Activated CD4-positive, alpha-beta memory T cell treated with anti-CD3 and anti-CD28 coated beads for 36 hours (primary cell): ENCODE results near the gene ADRA2B. TPM values are rescaled to one million over a fixed set of nuclear protein-coding genes. Genes with fewer than 3 reads are reported as not detected.
"Not testable (repeated sequence)": the region's sequence is repeated elsewhere in the genome, so short reads cannot be mapped to it uniquely, and the experiment has no call there.

Experiments used
- CTCF ChIA-PET: fragments of 350-600 bp; sonication (Branson Sonifier 250); formaldehyde crosslinking; loops from one replicate; lab custom pipeline; 2021; ENCODE audit warnings: antibody characterized with exemption, inconsistent platforms; lab: Charles Lee
- POLR2A ChIA-PET: fragments of 350-600 bp; sonication (Branson Sonifier 250); formaldehyde crosslinking; loops from one replicate; lab custom pipeline; 2021; ENCODE audit warnings: antibody characterized with exemption; lab: Charles Lee
- DNase-seq: peaks from one replicate; pipeline ENCODE4 v3.0.0-alpha.2; 2020
- H3K27ac Mint-ChIP-seq: one replicate; pipeline ENCODE4 v1.8.0; 2021; ENCODE audit warnings: mixed read lengths
- H3K27me3 Mint-ChIP-seq: one replicate; pipeline ENCODE4 v1.8.0; 2021; ENCODE audit warnings: mixed read lengths
- H3K36me3 Mint-ChIP-seq: one replicate; pipeline ENCODE4 v1.8.0; 2021; ENCODE audit warnings: mixed read lengths
- H3K4me1 Mint-ChIP-seq: one replicate; pipeline ENCODE4 v1.8.0; 2021; ENCODE audit warnings: low read depth, mixed read lengths
- H3K4me3 Mint-ChIP-seq: one replicate; pipeline ENCODE4 v1.8.0; 2021; ENCODE audit warnings: mild to moderate bottlenecking, mixed read lengths
- H3K9me3 Mint-ChIP-seq: one replicate; pipeline ENCODE4 v1.8.0; 2021; ENCODE audit warnings: mixed read lengths
- intact Hi-C: fragments of 100-400 bp; cut with micrococcal nuclease; formaldehyde crosslinking; loops from one replicate; pipeline ENCODE4 v1.15.1; 2023
- total RNA-seq, 2 experiments: library from RNA; stranded (reverse); gene quantifications; one replicate each; pipeline ENCODE4 v1.2.3, GENCODE V29; 2021

ADRA2B gene
- total RNA-seq, 2 experiments from 2014 or later, result 0.21 to 0.36 TPM

DNA sequence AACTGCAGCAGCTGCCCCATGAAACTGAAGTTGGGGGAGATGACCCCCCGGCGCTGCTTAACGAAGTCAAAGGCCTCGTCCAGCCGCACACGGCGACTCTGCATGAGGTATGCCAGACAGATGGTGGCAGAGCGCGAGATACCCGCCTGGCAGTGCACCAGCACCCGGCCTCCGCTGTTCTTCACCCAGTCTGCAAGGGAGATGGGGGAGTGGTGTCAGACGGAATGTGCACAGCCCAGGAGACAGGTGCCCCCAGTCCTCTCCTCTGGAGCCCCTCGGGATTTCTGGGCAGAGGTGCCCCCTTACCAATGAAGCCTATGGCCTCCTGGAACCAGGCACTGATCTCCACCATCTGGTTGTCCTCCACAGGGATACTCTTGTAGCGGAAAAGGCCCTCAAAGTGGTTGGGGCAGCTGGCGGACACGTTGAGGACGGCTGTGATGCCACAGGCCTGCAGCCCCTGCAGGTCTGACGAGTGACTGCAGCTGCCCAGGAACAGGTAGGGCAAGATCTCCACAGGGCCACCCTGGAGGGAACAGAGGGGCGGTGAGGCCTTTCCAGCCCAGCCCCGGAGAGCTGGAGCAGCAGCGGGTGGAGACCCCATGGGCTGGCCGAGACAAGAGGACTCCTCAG, 27.6 kb upstream of the ADRA2B start:
- peaks cover 4% of the 10 kb centered on the region for H3K27me3 Mint-ChIP-seq
- CTCF ChIA-PET, result interaction anchor here (0.8 to 13.8 kb wide), 9 partner anchors 13 to 119 kb away, joined by 3 to 474 read pairs (median 4); partner anchors contain the start of gene ADRA2B
- H3K4me3 Mint-ChIP-seq, result peak overlapping the region; percentile 96
- intact Hi-C loops, result loop anchor here (2.0 kb wide), 1 partner anchor 13 kb away; no protein-coding TSS in a partner anchor
- DNase-seq, result peak; percentile 51
- H3K27ac Mint-ChIP-seq, result peak overlapping the region; percentile 95
- peaks cover 55% of the 10 kb centered on the region for H3K4me1 Mint-ChIP-seq
- H3K36me3 Mint-ChIP-seq, result peaks cover 38% of the 10 kb centered on the region
- POLR2A ChIA-PET, result interaction anchor here (1.5 to 11.0 kb wide), 5 partner anchors 10 to 30 kb away, joined by 5 to 206 read pairs (median 61); no protein-coding TSS in a partner anchor
- H3K9me3 Mint-ChIP-seq, result no peaks in the 10 kb centered on the region

DNA sequence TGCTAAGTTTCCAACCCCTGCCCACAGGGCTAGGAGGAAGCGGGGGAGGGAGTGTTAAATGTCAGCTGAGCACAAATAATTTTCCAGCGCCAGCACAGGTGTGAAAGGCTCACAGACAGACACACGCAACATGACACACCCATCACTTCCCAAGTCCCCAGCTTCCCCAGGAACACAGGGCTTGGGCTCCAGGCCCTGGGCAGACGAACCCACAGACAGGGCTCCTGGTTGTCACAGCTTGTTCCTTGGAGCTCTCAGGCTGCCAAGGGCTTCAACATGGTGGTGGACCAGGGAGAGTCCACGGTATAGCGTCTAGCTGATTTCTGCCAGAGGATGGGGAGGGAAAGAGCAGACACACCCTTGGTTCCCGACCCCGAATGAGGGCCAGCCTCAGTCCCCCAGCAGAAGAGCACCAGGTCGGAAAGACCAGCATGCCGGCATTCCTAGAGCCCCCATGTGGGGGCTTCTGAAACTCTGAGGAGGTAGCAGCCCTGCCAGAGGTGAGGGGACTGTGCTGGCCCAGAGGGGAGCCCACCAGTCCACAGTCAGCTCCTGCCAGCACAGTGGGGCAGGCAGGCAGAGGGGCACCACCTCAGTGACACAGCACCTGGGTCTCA, 27.0 kb upstream of the ADRA2B start:
- H3K9me3 Mint-ChIP-seq, result no peaks in the 10 kb centered on the region
- H3K4me1 Mint-ChIP-seq, result peaks cover 52% of the 10 kb centered on the region
- H3K27me3 Mint-ChIP-seq, result peaks cover 3% of the 10 kb centered on the region
- ChIA-PET POLR2A (interaction anchor here (1.3 to 11.0 kb wide), 8 partner anchors 10 to 123 kb away, joined by 5 to 206 read pairs (median 8); partner anchors contain the start of genes CIAO1, STARD7 and TMEM127), CTCF (interaction anchor here (0.8 to 13.8 kb wide), 9 partner anchors 12 to 151 kb away, joined by 3 to 474 read pairs (median 6); partner anchors contain the start of genes ADRA2B and ANKRD36C)
- intact Hi-C loops, result no loop called here
- peak overlapping the region; percentile 96 for H3K4me3 Mint-ChIP-seq
- peak; percentile 62 for DNase-seq
- H3K36me3 Mint-ChIP-seq, result peaks cover 38% of the 10 kb centered on the region
- H3K27ac Mint-ChIP-seq, result peak overlapping the region; percentile 95

GRCh38 chr2:96142217-96143113, 26.1 kb upstream of the ADRA2B start:
- peak overlapping the region; percentile 96 for H3K4me3 Mint-ChIP-seq
- peak overlapping the region; percentile 95 for H3K27ac Mint-ChIP-seq
- no peaks in the 10 kb centered on the region for H3K9me3 Mint-ChIP-seq
- peak; percentile 91 for DNase-seq
- ChIA-PET POLR2A (interaction anchor here (0.6 to 11.0 kb wide), 11 partner anchors 9 to 396 kb away, joined by 3 to 206 read pairs (median 6); partner anchors contain the start of genes CIAO1, STARD7 and TMEM127), CTCF (interaction anchor here (0.5 to 13.8 kb wide), 18 partner anchors 9 to 150 kb away, joined by 3 to 474 read pairs (median 4); partner anchors contain the start of genes ADRA2B and ANKRD36C)
- H3K4me1 Mint-ChIP-seq, result peaks cover 44% of the 10 kb centered on the region
- H3K27me3 Mint-ChIP-seq, result peaks cover 3% of the 10 kb centered on the region
- intact Hi-C loops, result no loop called here
- peaks cover 35% of the 10 kb centered on the region for H3K36me3 Mint-ChIP-seq

DNA sequence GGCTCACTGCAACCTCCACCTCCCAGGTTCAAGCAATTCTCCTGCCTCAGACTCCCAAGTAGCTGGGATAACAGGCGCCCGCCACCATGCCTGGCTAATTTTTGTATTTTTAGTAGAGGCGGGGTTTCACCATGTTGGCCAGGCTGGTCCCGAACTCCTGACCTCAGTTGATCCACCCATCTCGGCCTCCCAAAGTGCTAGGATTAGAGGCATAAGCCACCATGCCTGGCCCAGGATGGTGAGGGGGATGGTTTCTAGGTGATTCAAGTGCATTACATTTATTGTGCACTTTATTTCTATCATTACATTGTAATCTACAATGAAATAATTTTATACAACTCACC, 25.2 kb upstream of the ADRA2B start:
- H3K9me3 Mint-ChIP-seq, DNase-seq, H3K27me3 Mint-ChIP-seq, intact Hi-C loops: not testable (repeated sequence)
- ChIA-PET CTCF (interaction anchor here (0.7 to 13.8 kb wide), 11 partner anchors 9 to 149 kb away, joined by 3 to 474 read pairs (median 7); partner anchors contain the start of genes ADRA2B, ANKRD36C and STARD7), POLR2A (interaction anchor here (1.5 to 11.0 kb wide), 6 partner anchors 8 to 125 kb away, joined by 4 to 173 read pairs (median 8); partner anchors contain the start of genes CIAO1 and TMEM127)
- H3K27ac Mint-ChIP-seq, result peak overlapping the region; percentile 95
- peaks cover 35% of the 10 kb centered on the region for H3K36me3 Mint-ChIP-seq
- peak overlapping the region; percentile 96 for H3K4me3 Mint-ChIP-seq
- H3K4me1 Mint-ChIP-seq, result peaks cover 35% of the 10 kb centered on the region

GRCh38 chr2:96140941-96141623, 24.7 kb upstream of the ADRA2B start:
- no peak for DNase-seq
- Mint-ChIP-seq H3K36me3 (peaks cover 34% of the 10 kb centered on the region), H3K27ac (peak overlapping the region; percentile 95), H3K27me3 (peaks cover 3% of the 10 kb centered on the region), H3K4me1 (peaks cover 32% of the 10 kb centered on the region), H3K9me3 (no peaks in the 10 kb centered on the region), H3K4me3 (peak overlapping the region; percentile 96)
- ChIA-PET CTCF (interaction anchor here (0.6 to 13.8 kb wide), 15 partner anchors 9 to 149 kb away, joined by 3 to 474 read pairs (median 7); partner anchors contain the start of genes ADRA2B, ANKRD36C and STARD7), POLR2A (interaction anchor here (0.9 to 11.0 kb wide), 7 partner anchors 10 to 126 kb away, joined by 4 to 173 read pairs (median 10); partner anchors contain the start of genes CIAO1, STARD7 and TMEM127)
- intact Hi-C loops, result no loop called here

DNA sequence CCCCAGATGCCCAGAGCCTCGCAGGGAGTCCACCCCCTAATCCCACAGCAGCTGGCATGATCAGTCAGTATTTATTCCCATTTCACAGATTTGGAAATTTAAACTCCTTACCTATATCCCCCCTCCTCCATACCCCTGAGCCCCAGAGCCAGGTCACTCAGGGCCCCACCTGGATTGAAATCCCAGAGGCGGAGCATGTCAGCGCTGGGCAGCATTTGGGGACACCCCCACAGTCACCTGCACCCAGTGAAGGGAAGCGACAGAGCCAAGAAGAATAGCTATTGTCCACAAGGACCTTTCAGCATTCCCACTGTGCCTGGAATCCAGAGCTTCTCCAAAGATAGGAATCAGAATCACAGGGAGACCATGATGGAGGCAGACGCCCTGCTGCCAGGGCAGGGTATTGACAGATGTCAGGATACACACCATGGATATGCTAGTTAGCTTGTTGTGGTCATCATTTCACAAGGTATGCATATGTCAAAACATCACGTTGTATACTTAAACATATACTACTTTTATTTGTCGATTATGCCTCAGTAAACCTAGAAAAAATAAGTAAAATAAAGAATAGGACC, 22.9 kb upstream of the ADRA2B start:
- Mint-ChIP-seq H3K4me1 (peaks cover 32% of the 10 kb centered on the region), H3K27me3 (peaks cover 2% of the 10 kb centered on the region), H3K4me3 (no peak overlapping the region), H3K27ac (no peak overlapping the region), H3K36me3 (peaks cover 25% of the 10 kb centered on the region), H3K9me3 (no peaks in the 10 kb centered on the region)
- CTCF ChIA-PET, result interaction anchor here (0.5 to 13.8 kb wide), 29 partner anchors 8 to 197 kb away, joined by 3 to 474 read pairs (median 5); partner anchors contain the start of genes ADRA2B and STARD7
- POLR2A ChIA-PET, result interaction anchor here (0.8 to 5.1 kb wide), 5 partner anchors 9 to 68 kb away, joined by 3 to 46 read pairs (median 9); no protein-coding TSS in a partner anchor
- intact Hi-C loops, result no loop called here
- DNase-seq, result no peak

- intact Hi-C loops, result loop anchor here (1.0 kb wide), 1 partner anchor 36 kb away; no protein-coding TSS in a partner anchor
- Mint-ChIP-seq H3K27me3 (no peaks in the 10 kb centered on the region), H3K4me3 (no peak within 1 kb of the TSS), H3K4me1 (peaks cover 32% of the 10 kb centered on the region), H3K36me3 (peaks cover 17% of the 10 kb centered on the region), H3K27ac (peak within 1 kb of the TSS; percentile 23), H3K9me3 (no peaks in the 10 kb centered on the region)
- peak; percentile 75 for DNase-seq
- ChIA-PET POLR2A (interaction anchor here (0.6 to 5.1 kb wide), 6 partner anchors 9 to 416 kb away, joined by 3 to 46 read pairs (median 6); no protein-coding TSS in a partner anchor), CTCF (interaction anchor here (0.5 to 13.8 kb wide), 32 partner anchors 8 to 198 kb away, joined by 3 to 474 read pairs (median 5); partner anchors contain the start of genes ADRA2B and STARD7)
These were observed 22.1 kb upstream of the ADRA2B start, which contains the start of gene ASTL for GRCh38 chr2:96138179-96139145. TSS of gene ASTL (minus strand) at chr2:96138502. CDS start at chr2:96138436, 66 bp downstream.

- H3K27ac Mint-ChIP-seq, result peak overlapping the region; percentile 33
- POLR2A ChIA-PET, result interaction anchor here (1.6 to 5.1 kb wide), 4 partner anchors 10 to 70 kb away, joined by 3 to 46 read pairs (median 18); no protein-coding TSS in a partner anchor
These were observed 21.2 kb upstream of the ADRA2B start for GRCh38 chr2:96137321-96138178.

More at GRCh38 chr2:96137321-96138178, 21.2 kb upstream of the ADRA2B start:
- intact Hi-C loops, result loop anchor here (1.0 kb wide), 1 partner anchor 37 kb away; no protein-coding TSS in a partner anchor
- CTCF ChIA-PET, result interaction anchor here (1.0 to 13.8 kb wide), 14 partner anchors 10 to 145 kb away, joined by 3 to 474 read pairs (median 13); partner anchors contain the start of gene ADRA2B
- no peaks in the 10 kb centered on the region for H3K27me3 Mint-ChIP-seq
- H3K4me1 Mint-ChIP-seq, result peaks cover 25% of the 10 kb centered on the region
- H3K4me3 Mint-ChIP-seq, result no peak overlapping the region
- no peak for DNase-seq
- H3K9me3 Mint-ChIP-seq, result no peaks in the 10 kb centered on the region
- H3K36me3 Mint-ChIP-seq, result peaks cover 8% of the 10 kb centered on the region
